Measurements from ENCODE around the gene CDC42BPA. TPM values are rescaled to one million over a fixed set of nuclear protein-coding genes. Genes with fewer than 3 reads are reported as not detected.

CDC42BPA gene
- total and polyA plus RNA-seq, 11 donors, result 9.8 to 33.8 (median 29.7) TPM

GRCh38 chr1:227270554-227270953 lies 47.7 kb downstream of the CDC42BPA start:
- peaks cover 0 to 35% (median 11%) of the 10 kb centered on the region in 12 donors for H3K4me1 ChIP-seq
- H3K27ac ChIP-seq, result no peak overlapping the region
- DNase-seq (no peak), ATAC-seq (no peak)
- H3K27me3 ChIP-seq, result no peaks in the 10 kb centered on the region
- intact Hi-C loops (cut with DNase I), result no loop called here
- no peak overlapping the region for H3K4me3 ChIP-seq
- WGBS, 4 donors, result 89 to 94% (median 92%) methylated on average over 2 of the region's 2 CpGs
- no peak for TF ChIP-seq POLR2A (IDR thresholded peaks at IDR 0.05)
- no peak for TF ChIP-seq CTCF (IDR thresholded peaks at IDR 0.05)
- no peaks in the 10 kb centered on the region for H3K36me3 ChIP-seq
- H3K9me3 ChIP-seq, result no peaks in the 10 kb centered on the region

GRCh38 chr1:227268943-227269342 lies 49.3 kb downstream of the CDC42BPA start:
- Histone ChIP-seq H3K27me3 (no peaks in the 10 kb centered on the region), H3K4me1 (peaks cover 0 to 35% (median 11%) of the 10 kb centered on the region in 12 donors), H3K9me3 (no peaks in the 10 kb centered on the region), H3K4me3 (no peak overlapping the region), H3K36me3 (no peaks in the 10 kb centered on the region), H3K27ac (no peak overlapping the region)
- DNase-seq (no peak), ATAC-seq (no peak)
- WGBS, 4 donors, result 61 to 80% (median 73%) methylated on average over 1 of the region's 1 CpG
- intact Hi-C loops (cut with DNase I), result no loop called here
- TF ChIP-seq CTCF (IDR thresholded peaks at IDR 0.05) (no peak), POLR2A (IDR thresholded peaks at IDR 0.05) (no peak)

- Histone ChIP-seq H3K4me1 (peaks cover 0 to 35% (median 11%) of the 10 kb centered on the region in 12 donors), H3K36me3 (no peaks in the 10 kb centered on the region), H3K27ac (no peak overlapping the region), H3K9me3 (no peaks in the 10 kb centered on the region), H3K4me3 (no peak overlapping the region), H3K27me3 (no peaks in the 10 kb centered on the region)
- TF ChIP-seq CTCF (IDR thresholded peaks at IDR 0.05) (no peak), POLR2A (IDR thresholded peaks at IDR 0.05) (no peak)
- intact Hi-C loops (cut with DNase I), result no loop called here
- ATAC-seq, result no peak
- 95 to 98% (median 97%) methylated on average over 3 of the region's 3 CpGs for whole genome bisulfite sequencing, 4 donors
- DNase-seq, result no peak
Observed at GRCh38 chr1:227265891-227266290, 52.4 kb downstream of the CDC42BPA start.

- Histone ChIP-seq H3K27me3 (no peaks in the 10 kb centered on the region), H3K4me3 (no peak overlapping the region), H3K36me3 (no peaks in the 10 kb centered on the region), H3K27ac (no peak overlapping the region), H3K4me1 (peaks cover 0 to 36% (median 3%) of the 10 kb centered on the region in 12 donors), H3K9me3 (no peaks in the 10 kb centered on the region)
- intact Hi-C loops (cut with DNase I), result no loop called here
- 87 to 100% (median 95%) methylated on average over 1 of the region's 1 CpG for WGBS, 4 donors
- ATAC-seq (no peak), DNase-seq (no peak)
- TF ChIP-seq CTCF (IDR thresholded peaks at IDR 0.05) (no peak), POLR2A (IDR thresholded peaks at IDR 0.05) (no peak)
Observed at GRCh38 chr1:227263869-227264268, 54.4 kb downstream of the CDC42BPA start.
